HG02981 (cell line): ENCODE data around the gene CLEC16A.

Experiments used
- ATAC-seq: cut with Tn5 transposase; IDR thresholded peaks from one replicate; pipeline ENCODE4 v1.9.1; 2021; ENCODE audit warnings: mild to moderate bottlenecking, moderate library complexity; ENCODE audit not compliant: unreplicated experiment

CLEC16A gene

DNA sequence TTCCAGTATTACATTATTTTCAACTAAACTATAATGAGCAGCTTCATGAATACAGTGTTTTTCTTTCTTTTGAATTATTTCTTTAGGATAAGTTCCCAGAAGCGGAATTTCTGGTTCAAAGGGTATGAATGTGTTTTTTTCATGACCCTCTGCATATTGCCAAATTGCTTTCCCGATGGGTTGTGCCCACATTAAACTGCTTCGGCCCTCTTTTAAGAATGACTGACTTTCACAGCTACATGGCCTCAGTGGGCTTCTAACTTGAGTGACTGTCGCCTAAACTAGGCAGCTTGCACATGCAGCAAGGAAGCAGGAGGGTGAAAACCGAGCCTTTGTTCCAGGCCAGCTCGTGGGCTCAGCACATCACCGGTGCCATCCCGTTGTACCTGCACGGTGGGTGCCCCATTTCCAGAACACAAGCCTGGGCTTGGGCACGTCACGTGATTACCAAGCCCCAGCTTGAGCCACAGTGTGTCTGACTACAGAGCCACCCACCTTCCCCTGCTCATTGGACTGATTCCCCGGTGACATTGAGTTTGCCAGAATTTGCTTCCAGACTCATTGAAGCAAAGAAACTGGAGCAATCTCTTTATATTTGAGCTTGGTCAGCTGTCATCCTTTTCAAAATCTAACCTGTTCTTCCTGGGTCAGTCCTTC, 112.8 kb downstream of the CLEC16A start:
- ATAC-seq = no peak

DNA sequence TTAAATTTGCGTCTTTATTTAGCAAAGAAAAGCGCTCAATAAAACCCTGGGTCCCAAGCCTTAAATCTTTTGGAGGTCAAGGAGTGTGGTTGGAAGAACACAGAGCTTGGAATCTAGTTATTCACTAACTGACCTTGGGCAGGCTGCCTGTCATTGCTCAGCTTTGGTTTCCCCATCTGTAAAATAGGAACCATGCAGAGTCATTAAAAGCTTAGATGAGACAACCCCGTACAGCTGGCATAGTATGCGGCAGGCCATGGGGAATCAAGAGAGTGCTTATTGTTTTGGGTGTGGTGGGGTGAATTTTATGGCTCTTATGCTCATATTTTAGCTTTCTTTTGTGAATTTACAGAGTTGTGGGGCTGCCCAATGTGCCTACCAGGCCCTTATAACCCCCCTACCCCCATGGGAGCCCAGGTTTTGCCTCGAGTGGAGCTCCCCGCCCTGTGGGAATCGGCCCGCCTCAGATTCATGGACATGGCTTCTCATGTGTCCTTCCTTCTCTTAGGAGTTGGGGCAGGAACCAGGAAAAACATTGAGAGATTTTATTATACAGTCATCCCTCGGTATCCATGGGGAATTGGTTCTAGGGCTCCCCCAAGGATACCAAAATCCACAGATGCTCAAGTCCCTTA, 113.5 kb downstream of the CLEC16A start:
- no peak for ATAC-seq

DNA sequence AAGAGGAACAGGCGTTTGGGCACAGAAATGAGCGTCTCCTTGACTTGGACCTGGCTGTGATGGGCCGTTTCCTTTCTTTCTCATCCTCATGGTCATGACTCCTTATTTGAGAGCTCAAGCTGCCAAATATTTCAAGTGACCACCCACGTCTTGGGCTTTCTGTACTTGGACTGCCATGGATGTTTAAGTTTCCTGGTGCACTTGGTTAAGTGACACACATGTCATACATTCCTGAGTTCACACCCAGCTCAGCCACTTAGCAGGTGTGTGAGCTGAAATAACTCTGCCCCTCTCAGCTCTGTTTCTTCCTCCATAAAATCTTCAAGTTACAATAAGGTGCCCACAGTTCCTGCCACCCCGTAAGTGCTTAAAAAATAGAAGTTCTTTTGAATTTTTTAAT, 114.5 kb downstream of the CLEC16A start:
- ATAC-seq = no peak

DNA sequence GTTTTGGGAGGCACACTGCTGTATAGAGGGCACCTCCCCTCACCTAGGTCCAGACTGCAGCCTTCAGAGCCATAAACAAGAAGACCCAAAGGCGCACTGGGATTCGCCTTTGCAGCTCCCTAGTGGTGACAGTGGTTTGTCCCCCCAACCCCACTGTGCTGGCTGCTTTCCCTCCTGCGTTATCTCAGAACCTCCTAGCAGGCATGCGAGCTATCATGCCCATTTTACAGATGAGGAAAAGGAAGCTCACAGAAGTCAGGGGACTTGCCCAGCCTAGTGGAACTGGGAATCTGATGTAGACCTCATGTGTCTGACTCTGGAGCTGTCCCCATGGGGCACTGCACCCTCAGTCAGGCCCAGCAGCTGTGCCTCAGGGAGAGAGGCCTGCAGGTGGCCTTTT, 115.2 kb downstream of the CLEC16A start:
- no peak for ATAC-seq

DNA sequence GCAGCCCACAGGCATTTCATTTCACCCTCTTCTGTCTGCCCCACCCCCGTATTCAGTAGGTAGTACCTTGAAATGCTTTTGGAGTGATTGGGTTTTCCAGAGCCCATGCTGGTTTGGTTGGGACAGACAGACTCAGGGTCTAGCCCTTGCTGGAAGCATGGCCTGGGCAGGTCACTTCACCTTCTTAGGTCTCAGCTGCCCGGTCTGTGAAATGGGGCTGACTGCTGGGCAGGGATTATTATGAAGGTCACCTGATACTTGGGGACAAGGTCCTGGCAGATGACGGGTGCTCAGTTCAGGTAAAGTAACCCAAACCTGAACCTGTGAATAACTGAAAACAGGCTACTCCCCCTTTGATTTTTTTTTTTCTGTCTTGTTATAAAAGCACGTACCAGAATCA, 116.0 kb downstream of the CLEC16A start:
- ATAC-seq = no peak

DNA sequence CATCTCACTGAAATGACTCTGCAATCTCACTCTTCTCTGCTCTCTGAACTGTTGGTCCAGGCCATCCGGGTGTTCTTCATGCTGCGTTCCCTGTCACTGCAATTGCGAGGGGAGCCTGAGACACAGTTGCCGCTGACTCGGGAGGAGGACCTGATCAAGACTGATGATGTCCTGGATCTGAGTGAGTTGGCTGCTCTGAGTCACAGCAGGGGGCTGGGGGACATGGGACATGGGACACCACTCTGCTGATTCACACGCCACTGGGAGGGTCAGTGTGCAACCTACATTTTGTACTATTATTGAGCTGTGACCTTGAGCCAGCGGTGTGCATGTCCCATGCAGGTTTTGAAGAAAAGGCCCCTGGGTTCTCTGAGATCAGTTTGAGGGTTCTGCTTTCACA, 116.5 kb downstream of the CLEC16A start:
- no peak for ATAC-seq

DNA sequence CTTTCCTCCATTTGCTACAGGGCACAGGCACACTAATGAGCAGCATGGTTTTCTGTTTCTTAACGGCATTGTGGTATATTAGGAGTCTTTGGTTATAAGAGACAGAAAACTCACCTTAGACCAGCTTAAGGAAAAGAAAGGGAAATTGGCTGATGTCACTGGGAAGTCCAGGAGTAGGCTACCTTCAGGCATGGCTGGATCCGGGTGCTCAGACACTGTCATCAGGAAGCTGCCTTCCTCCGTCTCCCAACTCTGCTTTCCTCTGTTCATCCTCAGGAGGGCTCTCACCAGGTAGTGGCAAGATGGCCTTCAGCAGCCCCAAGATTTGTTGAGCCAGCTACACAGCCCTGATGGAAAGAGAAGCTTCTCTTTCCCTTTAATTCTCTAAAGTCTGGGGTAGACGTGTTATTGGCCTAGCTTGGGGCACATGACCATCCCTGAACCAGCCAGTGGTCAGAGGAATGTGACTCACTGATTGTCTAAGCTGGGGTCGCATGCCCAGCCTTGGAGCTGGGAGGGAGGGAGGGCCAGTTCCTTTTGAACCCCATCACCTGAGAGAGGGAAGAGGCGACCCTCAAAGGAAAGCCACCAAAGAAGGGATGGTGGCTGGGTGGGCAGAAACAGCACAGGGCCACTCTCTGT, 117.4 kb downstream of the CLEC16A start:
- ATAC-seq = no peak

DNA sequence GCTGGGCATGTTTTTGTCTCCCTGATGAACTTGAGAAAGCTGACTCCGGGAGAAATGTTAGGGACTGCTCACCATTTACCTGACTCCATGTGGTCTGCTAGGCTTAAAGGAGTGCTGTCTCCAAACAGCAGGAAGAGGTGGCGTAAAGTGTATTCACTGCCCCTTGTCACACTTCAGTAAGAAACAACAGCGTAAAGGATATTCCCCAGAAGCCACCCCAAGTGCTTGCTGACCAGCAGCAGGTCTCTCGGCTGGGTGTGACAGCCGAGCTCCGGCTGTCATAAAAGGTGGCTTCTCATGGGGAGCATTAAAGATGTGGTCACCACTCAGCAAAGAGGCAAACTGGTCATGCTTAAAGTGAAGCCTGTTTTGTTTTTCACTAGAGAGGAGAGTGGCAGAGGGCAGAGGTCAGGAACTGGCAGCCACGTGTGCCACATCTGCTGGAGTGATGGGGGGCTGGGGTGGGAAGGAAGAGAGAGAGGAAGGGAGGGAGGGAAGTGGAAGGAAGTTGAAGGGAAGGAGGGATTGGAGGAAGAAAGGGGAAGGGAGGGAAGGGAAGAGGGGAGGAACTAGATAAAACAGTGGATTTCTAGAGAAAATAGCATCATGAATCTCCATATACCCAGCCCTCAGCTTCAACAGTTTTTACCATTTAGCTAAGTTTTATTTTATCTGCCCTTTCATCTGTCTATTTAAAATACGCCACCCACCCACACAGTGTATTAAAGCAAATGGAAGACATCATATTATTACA, 119.3 kb downstream of the CLEC16A start:
- ATAC-seq = no peak

DNA sequence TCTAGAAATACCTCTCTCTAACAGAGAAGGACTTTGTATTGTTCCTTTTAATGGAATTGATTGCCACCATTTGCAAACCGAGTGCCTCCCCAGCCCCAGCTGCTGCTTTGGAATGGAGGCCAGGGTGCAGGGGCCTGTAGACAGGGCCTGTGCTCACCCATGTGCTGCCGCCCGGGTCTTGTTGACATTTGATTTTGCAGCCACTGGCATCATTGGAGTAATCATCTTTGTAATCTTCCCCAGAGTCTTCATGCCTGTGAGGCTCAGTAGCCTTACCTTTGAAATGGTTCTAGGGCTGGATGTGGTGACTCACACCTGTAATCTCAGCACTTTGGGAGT, 119.8 kb downstream of the CLEC16A start:
- ATAC-seq = no peak

DNA sequence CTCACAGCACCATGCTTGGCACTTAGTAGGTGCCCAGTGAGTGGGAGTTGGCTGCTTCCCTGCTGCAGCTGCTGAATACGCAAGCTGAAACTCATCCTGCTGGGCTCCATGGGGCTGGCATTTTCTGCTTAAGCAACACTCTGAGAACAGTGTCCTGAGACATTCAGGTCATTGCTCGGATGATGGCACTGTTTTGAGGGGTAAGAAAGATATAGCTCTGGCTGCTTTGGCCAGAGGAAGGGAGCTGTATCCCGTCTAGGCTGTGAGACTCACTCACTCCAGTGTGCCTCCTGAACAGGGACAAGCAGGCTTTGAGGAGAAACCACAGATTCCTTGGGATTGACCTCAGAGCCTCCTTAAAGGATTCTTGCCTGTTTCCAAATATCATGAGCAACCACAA, 120.5 kb downstream of the CLEC16A start:
- no peak for ATAC-seq

DNA sequence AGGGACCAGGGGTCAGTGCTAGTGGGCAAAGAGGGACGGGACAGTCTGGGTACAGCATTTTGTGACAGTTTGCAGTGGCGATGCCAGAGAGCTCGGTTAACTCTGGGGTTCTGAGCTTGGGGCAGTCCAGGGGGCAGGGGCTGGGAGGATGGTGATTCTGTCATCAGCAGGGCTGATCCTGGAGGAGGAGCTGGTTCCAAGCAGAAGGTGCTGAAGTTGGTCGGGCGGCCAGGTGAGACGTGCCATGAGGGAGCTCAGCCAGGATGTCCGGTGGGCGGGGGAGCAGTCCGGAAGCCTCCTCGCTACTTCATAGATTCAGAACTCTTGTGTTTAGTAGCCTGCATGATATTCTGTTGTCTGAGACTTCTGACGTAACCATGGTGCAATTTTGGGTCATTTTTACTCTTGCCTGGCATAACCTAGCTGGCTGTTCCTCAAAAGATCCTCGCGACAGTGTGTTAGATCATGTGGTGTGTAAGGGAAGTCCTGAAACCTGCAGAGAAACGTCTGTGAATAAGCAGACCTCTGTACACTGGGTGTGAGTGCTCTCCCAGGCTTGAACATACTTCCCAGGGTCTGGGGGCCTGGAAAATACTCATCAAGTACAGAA, 122.0 kb downstream of the CLEC16A start:
- no peak for ATAC-seq

DNA sequence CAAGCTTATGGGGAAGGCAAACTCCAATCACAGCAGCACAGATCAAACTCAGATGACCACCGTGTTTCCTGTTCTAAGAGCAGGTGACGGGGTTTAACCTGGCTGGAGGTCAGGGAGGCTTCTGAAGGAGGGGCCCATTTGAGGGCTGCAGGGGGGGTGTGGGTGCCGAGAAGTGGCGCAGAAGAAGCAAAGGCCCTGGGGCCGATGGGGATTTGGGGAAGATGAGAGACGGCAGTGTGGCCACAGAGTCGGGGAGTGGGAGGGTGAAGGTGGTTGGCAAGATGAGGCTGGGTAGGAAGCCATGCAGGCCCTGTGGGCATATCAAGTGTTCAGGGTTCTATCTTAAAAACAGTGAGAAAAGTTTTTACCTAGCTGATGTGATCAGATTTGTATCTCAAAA, 122.9 kb downstream of the CLEC16A start:
- no peak for ATAC-seq

DNA sequence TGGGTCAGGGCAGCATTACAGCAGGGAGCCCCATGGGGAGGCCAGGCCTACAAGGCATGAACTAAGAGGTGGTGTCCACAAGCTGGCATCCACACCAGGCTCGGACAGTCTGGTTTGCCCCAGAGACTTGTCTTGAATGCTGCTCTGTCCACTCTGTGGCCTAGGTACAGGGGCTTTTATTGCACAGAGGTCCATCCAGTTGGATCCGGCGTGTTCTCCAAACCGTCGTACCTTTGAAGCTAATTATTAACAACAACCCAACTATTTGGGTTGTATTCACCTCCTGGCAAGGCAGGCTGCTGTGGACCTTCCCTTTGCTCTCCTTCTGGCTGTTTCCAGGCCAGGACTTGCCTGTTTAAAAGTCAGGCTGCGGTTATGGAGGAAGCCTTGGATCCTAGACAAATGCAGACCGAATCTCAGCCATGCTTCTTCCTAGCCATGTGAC, 123.4 kb downstream of the CLEC16A start:
- ATAC-seq = no peak

DNA sequence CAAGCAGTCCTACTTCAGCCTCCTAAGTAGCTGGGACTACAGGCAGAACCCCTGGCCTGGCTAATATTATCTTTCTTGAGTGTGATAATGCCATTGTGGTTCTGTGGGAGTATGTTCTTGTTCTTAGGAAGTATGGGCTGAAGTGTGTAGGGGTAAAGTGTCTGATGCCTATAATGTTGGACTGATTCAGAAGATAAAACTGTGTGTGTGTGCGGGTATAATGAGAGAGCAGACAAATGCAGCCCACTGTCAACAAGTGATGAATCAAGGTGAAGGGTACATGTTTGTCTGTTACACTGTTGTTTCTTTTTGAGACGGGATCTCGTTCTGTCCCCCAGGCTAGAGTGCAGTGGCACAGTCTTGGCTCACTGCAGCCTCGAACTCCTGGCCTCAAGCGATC, 127.5 kb downstream of the CLEC16A start:
- ATAC-seq = no peak

DNA sequence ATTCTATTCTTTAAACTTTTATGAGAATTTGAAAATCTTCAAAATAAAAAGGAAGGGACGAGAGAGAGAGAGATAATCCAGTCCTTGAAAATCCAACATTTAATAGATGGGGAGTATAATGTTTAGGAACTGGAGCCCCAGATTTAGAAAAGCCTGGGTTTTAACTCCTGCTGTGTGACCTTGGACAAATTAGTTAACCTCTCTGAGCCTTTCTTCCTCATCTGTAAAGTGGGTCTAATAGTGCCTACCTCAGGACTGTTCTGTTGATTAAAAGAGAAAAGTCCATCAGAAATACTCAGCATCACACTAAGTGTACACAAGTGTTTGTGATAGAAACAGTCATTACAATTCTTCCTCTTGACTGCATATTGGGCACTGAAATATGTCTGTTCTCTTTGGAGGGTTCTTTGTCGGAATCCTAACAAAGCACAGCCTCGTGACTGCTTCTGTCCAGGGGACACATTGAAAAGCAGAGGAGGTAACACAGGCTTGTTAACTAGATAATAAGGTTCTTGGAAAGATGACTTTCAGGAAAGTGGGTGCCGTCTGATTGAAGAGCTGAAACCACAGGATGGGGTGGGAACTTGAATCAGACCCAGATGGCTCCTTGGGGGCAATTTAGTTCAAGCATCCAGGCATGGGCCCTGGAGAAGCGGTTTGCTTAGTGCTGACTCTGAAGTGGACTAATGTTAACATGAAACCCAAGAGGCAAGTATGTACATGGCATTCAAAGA, 128.2 kb downstream of the CLEC16A start:
- no peak for ATAC-seq

DNA sequence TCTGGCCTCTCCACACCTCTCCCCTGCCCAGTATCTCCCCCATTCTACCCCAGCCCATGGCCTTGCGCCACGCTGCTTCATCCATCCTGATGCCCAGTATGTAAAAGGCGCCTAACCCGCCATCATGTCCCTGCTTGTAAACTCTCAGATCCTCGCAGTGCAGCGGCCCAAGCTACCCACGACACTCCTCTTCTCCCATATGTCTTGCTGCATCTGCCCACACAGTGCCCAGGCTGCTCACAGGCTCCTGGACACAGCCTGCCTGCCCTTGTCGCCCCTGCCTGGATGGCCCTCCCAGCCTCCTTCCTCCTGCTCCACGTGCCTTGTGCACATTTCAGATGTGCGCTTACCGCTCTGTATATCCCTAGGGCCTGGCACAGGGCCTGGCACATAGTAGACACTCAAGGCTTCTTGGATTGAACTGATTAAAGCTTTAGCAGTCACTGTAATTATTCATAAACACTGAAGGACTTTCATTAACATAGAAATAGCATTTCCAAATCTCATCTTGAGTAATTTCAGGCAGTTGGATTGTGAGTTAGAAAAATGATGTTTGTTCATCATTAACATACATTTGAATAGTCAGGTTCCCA, 129.1 kb downstream of the CLEC16A start:
- ATAC-seq = no peak

DNA sequence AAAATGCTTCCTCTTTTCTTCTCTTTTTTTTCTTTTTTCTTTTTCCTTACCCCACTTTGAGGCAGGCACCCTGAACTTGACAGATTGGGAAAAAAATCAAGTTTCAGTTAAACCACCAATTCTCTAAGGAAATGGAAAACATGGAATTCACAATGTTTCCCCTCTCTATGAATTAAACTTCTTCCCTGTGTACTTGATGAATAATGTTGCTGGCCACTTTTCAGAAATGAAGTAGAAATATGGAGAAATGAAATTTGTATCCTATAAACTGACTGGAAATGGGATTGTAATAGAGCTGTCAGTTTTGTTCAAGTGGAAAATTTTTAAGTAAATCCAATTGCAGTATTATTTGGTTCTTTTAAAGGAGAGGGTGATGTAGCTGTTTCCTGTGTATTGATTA, 129.8 kb downstream of the CLEC16A start:
- no peak for ATAC-seq

DNA sequence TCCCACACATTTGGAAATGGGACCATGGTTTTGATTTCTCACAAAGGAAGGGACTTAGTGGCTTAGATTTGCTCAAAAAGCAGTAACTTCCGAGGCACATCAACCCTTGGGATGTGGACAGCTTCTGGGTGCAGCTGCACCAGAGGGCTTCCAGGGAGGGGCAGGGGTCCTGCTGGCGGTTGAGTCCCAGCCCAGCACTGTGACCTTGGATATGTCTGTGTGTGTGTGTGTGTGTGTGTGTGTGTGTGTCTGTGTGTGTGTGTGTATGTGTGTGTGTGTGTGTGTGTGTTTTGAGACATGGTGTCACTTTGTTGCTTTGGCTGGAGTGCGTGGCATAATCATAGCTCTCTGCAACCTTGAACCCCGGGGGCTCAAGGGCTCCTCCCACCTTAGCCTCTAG, 130.8 kb downstream of the CLEC16A start:
- no peak for ATAC-seq

DNA sequence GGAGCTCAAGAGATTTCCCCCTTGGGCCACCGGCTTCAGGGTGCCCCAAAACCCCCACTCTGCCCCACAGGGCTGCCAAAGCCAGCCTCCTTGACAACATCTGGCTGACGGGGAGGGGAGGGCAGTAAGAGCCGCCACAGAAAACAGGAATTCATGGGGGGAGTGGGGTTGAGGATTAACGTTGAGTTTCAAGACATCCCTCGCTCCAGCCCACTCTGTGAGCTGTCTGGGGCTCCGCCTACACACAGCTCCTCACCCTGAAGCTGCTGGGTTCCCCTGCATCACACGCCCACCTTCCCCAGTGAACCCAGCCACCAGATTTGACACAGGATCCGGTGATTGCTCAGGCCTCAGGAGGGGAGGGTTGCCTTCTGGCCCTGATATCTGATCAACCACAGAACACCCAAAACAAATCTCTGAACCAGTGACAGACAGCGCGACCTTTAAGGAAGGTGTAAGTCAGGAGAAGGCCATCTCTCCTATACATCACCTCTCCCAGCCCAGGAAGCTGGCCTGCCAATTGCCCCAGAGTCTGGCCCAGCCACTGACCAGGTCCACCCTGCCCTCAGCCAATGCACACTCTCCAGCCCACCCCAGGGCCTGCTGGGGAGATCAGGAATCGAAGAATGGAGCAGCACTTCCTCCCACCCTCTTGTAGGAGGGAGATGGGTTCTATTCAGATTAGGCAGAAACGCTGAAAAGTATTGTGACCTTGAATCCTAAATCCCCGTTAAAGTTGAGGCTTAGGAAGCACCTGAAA, 132.1 kb downstream of the CLEC16A start:
- peak; percentile 63 for ATAC-seq
